SK-N-MC (cell line): ENCODE data around the gene DGKE.

Experiments used
- EZH2 ChIP-seq: fragments of 200-600 bp; sonication (generic); IDR thresholded peaks from one replicate; pipeline ENCODE4 v1.6.1; 2017; ENCODE audit warnings: antibody characterized with exemption
- FOXP2 ChIP-seq: optimal IDR thresholded peaks from 2 replicates; pipeline ENCODE3; 2011; ENCODE audit warnings: mild to moderate bottlenecking, moderate library complexity; ENCODE audit not compliant: insufficient read depth; ENCODE audit errors: extremely low read length, control extremely low read depth
- POLR2AphosphoS5 ChIP-seq: IDR thresholded peaks from 2 replicates; pipeline ENCODE4 v1.6.1; 2012; ENCODE audit warnings: mild to moderate bottlenecking, low read depth, low read length, borderline replicate concordance

- no peak for TF ChIP-seq POLR2AphosphoS5
- no peak for TF ChIP-seq EZH2
- TF ChIP-seq FOXP2 = no peak
Observed at GRCh38 chr17:56807723-56808122, 26.2 kb upstream of the DGKE start.
